ENCODE measurements around the gene SYDE1. TPM values are rescaled to one million over a fixed set of nuclear protein-coding genes. Genes with fewer than 3 reads are reported as not detected.

Gene SYDE1
- total RNA-seq, 1 donor from 2014 or later: 25.1 TPM

GRCh38 chr19:15098460-15098859 lies 8.7 kb upstream of the SYDE1 start:
- peaks cover 6% of the 10 kb centered on the region for H3K27me3 Mint-ChIP-seq (ENCODE audit: low read depth)
- no peak overlapping the region for H3K27ac Mint-ChIP-seq
- H3K36me3 Mint-ChIP-seq: peaks cover 1% of the 10 kb centered on the region
- H3K4me3 Mint-ChIP-seq: no peak overlapping the region
- DNase-seq (ENCODE audit: low spot score in 2 of 2, unreplicated experiment in 2 of 2): no peak
- no peaks in the 10 kb centered on the region for H3K4me1 Mint-ChIP-seq
- TF ChIP-seq, protein P1, sequence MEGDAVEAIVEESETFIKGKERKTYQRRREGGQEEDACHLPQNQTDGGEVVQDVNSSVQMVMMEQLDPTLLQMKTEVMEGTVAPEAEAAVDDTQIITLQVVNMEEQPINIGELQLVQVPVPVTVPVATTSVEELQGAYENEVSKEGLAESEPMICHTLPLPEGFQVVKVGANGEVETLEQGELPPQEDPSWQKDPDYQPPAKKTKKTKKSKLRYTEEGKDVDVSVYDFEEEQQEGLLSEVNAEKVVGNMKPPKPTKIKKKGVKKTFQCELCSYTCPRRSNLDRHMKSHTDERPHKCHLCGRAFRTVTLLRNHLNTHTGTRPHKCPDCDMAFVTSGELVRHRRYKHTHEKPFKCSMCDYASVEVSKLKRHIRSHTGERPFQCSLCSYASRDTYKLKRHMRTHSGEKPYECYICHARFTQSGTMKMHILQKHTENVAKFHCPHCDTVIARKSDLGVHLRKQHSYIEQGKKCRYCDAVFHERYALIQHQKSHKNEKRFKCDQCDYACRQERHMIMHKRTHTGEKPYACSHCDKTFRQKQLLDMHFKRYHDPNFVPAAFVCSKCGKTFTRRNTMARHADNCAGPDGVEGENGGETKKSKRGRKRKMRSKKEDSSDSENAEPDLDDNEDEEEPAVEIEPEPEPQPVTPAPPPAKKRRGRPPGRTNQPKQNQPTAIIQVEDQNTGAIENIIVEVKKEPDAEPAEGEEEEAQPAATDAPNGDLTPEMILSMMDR (IDR thresholded peaks at IDR 0.05; ENCODE audit: unreplicated experiment): no peak
- peaks cover 11% of the 10 kb centered on the region for H3K9me3 Mint-ChIP-seq

DNA sequence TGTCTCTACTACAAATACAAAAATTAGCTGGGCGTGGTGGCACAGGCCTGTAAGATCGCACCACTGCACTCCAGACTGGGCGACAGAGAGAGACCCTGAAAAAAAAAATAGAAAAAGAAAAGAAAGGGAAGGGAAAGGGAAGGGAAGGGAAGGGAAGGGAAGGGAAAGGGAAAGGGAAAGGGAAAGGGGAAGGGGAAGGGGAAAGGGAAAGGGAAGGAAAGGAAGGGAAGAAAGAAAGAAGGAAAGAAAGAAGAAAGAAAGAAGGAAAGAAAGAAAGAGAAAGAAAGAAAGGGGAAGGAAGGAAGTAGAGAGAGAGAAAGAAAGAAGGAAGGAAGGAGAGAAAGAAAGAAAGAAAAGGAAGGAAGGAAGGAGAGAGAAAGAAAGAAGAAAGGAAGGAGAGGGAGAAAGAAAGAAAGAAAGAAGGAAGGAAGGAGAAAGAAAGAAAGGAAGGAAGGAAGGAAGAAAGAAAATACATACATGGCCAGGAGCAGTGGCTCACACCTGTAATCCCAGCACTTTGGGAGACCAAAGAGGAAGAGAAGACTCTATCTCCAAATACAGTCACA lies 8.1 kb upstream of the SYDE1 start:
- H3K4me3 Mint-ChIP-seq: no peak overlapping the region
- TF ChIP-seq, protein P1 (IDR thresholded peaks at IDR 0.05; ENCODE audit: unreplicated experiment): no peak
- peaks cover 15% of the 10 kb centered on the region for H3K9me3 Mint-ChIP-seq
- H3K36me3 Mint-ChIP-seq: peaks cover 5% of the 10 kb centered on the region
- H3K4me1 Mint-ChIP-seq: no peaks in the 10 kb centered on the region
- no peak overlapping the region for H3K27ac Mint-ChIP-seq
- peaks cover 6% of the 10 kb centered on the region for H3K27me3 Mint-ChIP-seq (ENCODE audit: low read depth)
- no peak for DNase-seq (ENCODE audit: low spot score in 2 of 2, unreplicated experiment in 2 of 2)

DNA sequence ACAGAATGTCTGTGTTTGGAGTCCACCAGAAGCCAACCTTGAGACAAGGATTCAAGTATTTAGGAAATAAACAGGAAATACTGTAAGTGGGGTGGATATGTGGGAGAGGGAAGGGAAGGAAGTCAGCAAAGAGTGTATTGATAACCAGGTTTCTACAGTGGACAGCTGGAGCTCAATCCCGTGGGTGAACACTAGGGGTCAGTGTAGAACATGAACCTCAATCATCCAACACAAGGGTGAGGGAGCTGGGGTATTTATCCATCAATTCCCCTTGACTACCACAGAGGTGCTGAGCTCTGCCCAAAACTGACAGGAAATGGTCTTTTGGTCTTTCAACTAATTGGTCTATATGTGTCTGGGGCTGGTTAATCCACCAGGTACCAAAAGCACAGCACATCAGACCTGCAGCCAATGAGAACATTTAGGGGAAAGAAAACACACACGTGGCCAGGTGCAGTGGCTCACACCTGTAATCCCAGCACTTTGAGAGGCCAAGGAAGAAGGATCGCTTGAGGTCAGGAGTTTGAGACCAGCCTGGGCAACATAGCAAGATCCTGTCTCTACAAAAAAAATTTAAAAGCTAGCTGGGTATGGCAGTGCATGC lies 5.6 kb upstream of the SYDE1 start:
- no peak overlapping the region for H3K27ac Mint-ChIP-seq
- peaks cover 2% of the 10 kb centered on the region for H3K27me3 Mint-ChIP-seq (ENCODE audit: low read depth)
- no peak for DNase-seq (ENCODE audit: low spot score in 2 of 2, unreplicated experiment in 2 of 2)
- H3K4me3 Mint-ChIP-seq: no peak overlapping the region
- peaks cover 3% of the 10 kb centered on the region for H3K4me1 Mint-ChIP-seq
- H3K9me3 Mint-ChIP-seq: peaks cover 27% of the 10 kb centered on the region
- H3K36me3 Mint-ChIP-seq: peaks cover 8% of the 10 kb centered on the region
- TF ChIP-seq, protein P1 (IDR thresholded peaks at IDR 0.05; ENCODE audit: unreplicated experiment): peak; percentile 46

DNA sequence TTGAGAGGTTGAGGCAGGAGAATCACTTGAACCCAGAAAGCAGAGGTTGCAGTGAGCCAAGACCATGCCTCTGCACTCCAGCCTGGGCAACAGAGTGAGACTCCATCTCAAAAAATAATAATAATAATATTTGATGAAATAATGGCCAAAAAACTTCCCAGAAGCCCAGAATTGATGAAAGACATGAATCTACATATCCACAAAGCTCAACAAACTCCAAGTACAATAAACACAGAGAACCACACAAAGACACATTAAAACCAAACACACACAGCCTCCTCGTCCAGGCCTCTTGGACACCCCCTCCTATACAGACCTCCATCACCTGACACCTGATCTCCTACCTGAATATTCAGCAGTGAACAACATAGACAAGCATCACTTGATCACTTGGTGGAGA lies 3.2 kb upstream of the SYDE1 start:
- Mint-ChIP-seq H3K27me3 (ENCODE audit: low read depth) (peaks cover 2% of the 10 kb centered on the region), H3K4me3 (no peak overlapping the region), H3K9me3 (peaks cover 27% of the 10 kb centered on the region), H3K4me1 (peaks cover 18% of the 10 kb centered on the region), H3K36me3 (peaks cover 8% of the 10 kb centered on the region), H3K27ac (no peak overlapping the region)
- TF ChIP-seq, protein P1 (IDR thresholded peaks at IDR 0.05; ENCODE audit: unreplicated experiment): no peak
- DNase-seq (ENCODE audit: low spot score in 2 of 2, unreplicated experiment in 2 of 2): no peak

DNA sequence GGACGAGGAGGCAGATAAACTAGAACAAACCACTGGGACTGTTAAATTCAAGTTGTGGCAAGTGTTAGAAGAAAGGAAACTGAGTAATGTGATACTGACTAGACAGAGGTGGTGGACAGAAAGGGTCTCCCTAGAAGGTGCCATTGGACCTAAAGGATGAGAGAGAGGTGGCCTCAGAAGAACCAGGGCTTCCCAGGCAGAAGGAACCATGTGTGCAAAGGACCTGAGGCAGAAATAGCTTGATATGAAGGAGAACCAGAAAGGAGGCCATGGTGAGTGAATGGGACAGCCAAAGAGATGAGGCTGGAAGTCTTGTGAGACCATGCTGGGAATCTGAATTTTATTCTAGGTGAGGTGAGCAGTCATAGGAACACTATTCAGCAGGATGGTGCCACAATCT lies 2.8 kb upstream of the SYDE1 start:
- Mint-ChIP-seq H3K27ac (no peak overlapping the region), H3K4me1 (peaks cover 18% of the 10 kb centered on the region), H3K36me3 (peaks cover 8% of the 10 kb centered on the region), H3K27me3 (ENCODE audit: low read depth) (peaks cover 2% of the 10 kb centered on the region), H3K9me3 (peaks cover 27% of the 10 kb centered on the region), H3K4me3 (no peak overlapping the region)
- TF ChIP-seq, protein P1 (IDR thresholded peaks at IDR 0.05; ENCODE audit: unreplicated experiment): no peak
- DNase-seq (ENCODE audit: low spot score in 2 of 2, unreplicated experiment in 2 of 2): no peak

All from mesothelial cell of epicardium (in vitro differentiated cells).